Stomach smooth muscle (tissue), 2 donors: ENCODE measurements around the gene ABCG8.
"Not testable (repeated sequence)": the region's sequence is repeated elsewhere in the genome, so short reads cannot be mapped to it uniquely, and the experiment has no call there.

Experiments used
- H3K27ac ChIP-seq: one replicate; pipeline ENCODE4 v1.7.0; 2013; ENCODE audit warnings: mild to moderate bottlenecking, low read length, inconsistent platforms
- H3K27me3 ChIP-seq, 2 donors: one replicate each; pipeline ENCODE4 v1.7.0; 2013; ENCODE audit warnings: low read length in 2 of 2; ENCODE audit not compliant: insufficient read depth in 2 of 2, control insufficient read depth in 1 of 2
- H3K36me3 ChIP-seq, 2 donors: one replicate each; pipeline ENCODE4 v1.7.0; 2013; ENCODE audit warnings: low read length in 2 of 2; ENCODE audit not compliant: control insufficient read depth in 2 of 2, insufficient read depth in 2 of 2
- H3K4me1 ChIP-seq: one replicate; pipeline ENCODE4 v1.7.0; 2013; ENCODE audit warnings: low read length; ENCODE audit not compliant: control insufficient read depth, insufficient read depth
- H3K4me3 ChIP-seq, 2 donors: one replicate each; pipeline ENCODE4 v1.7.0; 2013; ENCODE audit warnings: low read length in 2 of 2
- H3K9ac ChIP-seq, 2 donors: one replicate each; pipeline ENCODE4 v1.7.0; 2013; ENCODE audit warnings: low read length in 2 of 2, mild to moderate bottlenecking in 1 of 2
- H3K9me3 ChIP-seq, 2 donors: one replicate each; pipeline ENCODE4 v1.7.0; 2013; ENCODE audit warnings: low read length in 2 of 2; ENCODE audit not compliant: control insufficient read depth in 2 of 2
- donor health status: healthy.
- donor health status: Pancreatic carcinoma.

The ABCG8 gene

DNA sequence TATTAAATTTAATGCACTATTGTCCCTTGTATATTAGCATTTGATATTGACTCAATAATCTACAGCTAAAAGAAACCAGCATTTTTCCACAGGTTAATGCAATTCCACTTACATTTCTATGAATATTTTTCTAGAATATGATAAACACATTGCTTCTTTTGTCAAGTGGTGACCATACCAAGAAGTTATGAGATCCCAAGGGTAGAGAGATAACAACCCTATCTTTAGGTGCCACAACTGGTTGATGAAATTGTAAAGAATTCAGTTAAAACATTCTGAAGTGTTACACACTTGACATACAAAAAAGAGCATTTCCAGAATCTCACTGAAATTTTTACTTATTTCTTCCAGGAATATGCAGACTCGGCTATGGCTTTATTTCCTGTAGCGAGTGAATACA, 56.0 kb downstream of the ABCG8 start:
- Histone ChIP-seq H3K9ac (no peak overlapping the region), H3K27ac (no peak overlapping the region), H3K4me1 (no peaks in the 10 kb centered on the region), H3K36me3 (peaks cover 28 to 60% of the 10 kb centered on the region in 2 donors), H3K4me3 (no peak overlapping the region), H3K27me3 (no peaks in the 10 kb centered on the region), H3K9me3 (no peaks in the 10 kb centered on the region)

DNA sequence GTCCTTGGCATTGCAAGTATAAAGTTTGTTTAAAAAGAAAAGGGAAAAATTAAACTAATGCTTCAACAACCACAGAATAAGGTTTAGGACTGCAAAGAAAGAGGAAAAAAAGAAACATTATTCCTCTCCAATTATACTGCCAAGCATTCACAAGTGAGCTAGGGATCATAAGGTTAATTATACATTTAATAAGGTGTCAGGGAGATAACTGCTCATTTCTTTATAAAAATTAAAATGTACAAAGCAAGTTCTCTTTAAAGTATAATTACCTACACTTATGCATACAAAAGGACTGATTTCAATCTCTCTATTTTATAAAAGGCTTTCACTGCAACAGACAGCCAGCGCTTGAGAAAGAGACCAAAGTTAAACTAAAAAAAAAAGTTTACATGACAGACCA, 58.1 kb downstream of the ABCG8 start:
- Histone ChIP-seq H3K27me3 (no peaks in the 10 kb centered on the region), H3K9me3 (no peaks in the 10 kb centered on the region), H3K36me3 (peaks cover 17 to 49% of the 10 kb centered on the region in 2 donors), H3K27ac (no peak overlapping the region), H3K9ac (no peak overlapping the region), H3K4me1 (no peaks in the 10 kb centered on the region), H3K4me3 (no peak overlapping the region)

DNA sequence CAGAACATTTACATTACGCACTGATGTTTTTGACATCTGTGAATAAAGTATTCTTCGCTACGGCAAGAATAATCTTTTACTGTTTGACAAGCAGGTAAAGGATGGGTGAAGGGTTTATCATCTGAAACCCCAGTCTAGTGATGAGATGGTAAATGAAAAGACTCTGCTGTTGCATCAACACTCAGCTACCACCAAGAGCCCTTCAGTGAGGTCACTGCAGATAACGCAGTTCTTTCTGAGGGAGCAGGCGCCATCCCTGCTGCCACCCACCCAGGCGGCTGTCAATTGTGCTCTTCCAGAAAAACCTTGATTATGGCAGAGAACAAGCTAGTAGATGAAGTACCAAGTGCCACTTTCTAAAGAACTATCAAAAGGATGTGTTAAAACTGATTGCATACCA, 58.7 kb downstream of the ABCG8 start:
- H3K27me3 ChIP-seq: no peaks in the 10 kb centered on the region
- H3K4me3 ChIP-seq: no peak overlapping the region
- H3K36me3 ChIP-seq: peaks cover 11 to 44% of the 10 kb centered on the region in 2 donors
- no peak overlapping the region for H3K9ac ChIP-seq
- no peaks in the 10 kb centered on the region for H3K9me3 ChIP-seq
- no peak overlapping the region for H3K27ac ChIP-seq
- H3K4me1 ChIP-seq: no peaks in the 10 kb centered on the region

DNA sequence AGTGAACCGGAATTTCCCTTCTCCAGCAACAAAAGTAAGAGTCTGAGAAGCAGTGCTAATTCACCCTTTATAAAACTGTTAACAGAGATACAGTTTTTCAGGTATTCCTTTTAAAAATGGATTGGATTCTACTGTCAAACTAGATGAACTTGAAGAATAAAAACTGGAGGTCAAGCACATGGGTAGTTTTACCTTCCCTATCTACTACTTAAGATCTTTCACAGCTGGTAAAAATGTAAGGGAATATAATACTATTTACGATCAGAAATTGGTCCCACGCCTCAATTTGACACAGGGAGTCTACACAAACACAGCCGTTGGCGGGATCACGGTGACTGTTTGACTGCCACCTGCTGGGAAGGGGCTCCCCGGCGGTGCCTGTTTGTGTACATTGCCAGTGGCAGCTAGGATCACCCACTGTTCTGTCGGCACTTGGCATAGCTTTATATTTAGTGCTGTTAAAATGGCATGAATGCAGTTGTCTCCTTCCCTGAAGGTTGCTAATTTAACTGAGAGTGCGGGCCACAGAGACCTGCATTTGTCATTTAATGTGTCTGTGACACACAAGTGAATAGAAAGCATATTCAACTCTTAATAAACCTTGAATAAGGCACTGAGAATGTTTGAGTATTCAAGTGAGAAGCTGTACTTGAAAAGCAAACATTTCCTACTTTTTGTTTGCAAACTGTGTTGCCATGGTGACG, 59.5 kb downstream of the ABCG8 start:
- Histone ChIP-seq H3K9me3 (no peaks in the 10 kb centered on the region), H3K36me3 (peaks cover 7 to 41% of the 10 kb centered on the region in 2 donors), H3K27ac (no peak overlapping the region), H3K9ac (no peak overlapping the region), H3K27me3 (no peaks in the 10 kb centered on the region), H3K4me1 (no peaks in the 10 kb centered on the region), H3K4me3 (no peak overlapping the region)

DNA sequence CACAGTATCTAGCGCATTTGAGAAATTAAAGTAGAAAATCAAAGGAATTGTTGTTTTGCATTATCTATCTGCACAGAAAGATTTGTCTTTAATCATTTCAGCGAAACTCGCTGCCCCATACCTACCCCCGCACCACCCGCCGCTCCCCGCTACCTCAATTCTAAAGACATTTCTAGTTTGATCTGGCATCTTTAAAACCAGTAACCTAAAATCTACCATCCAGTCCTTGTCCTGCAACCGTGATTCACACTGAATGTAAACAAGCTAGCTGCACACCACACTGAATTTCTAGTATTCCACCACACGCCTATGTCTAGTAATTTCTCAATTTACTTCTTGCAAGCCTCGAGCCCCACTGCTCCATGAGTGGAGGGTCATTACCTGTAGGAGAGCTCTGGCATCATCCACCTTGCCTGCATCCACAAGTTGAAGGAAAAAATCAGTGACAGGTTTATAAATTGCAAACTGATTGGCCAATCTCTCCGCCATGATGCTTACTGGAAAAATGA, 60.1 kb downstream of the ABCG8 start:
- Histone ChIP-seq H3K4me1 (no peaks in the 10 kb centered on the region), H3K9ac (no peak overlapping the region), H3K27me3 (no peaks in the 10 kb centered on the region), H3K36me3 (peaks cover 3 to 36% of the 10 kb centered on the region in 2 donors), H3K9me3 (no peaks in the 10 kb centered on the region), H3K27ac (no peak overlapping the region), H3K4me3 (no peak overlapping the region)

DNA sequence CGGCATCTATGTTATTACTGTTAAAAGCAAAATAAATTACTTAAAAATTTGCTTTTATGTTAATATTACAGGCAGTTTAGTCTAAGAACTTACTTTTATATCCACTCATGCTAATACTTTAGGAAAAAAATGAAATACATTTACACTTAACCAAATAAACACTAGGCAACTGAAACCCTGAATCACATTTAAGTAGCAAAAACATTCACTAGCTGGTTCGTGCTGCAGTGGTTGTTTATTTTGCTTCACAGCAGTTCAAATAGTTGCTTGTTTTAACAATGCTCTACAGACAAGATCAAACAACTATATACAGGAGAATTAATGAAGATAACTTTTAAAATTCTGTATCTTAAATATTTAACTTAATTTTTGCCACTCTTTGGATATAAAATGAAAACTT, 60.8 kb downstream of the ABCG8 start:
- Histone ChIP-seq H3K27me3 (no peaks in the 10 kb centered on the region), H3K36me3 (peaks cover 3 to 34% of the 10 kb centered on the region in 2 donors), H3K4me3 (no peak overlapping the region), H3K9me3 (no peaks in the 10 kb centered on the region), H3K4me1 (no peaks in the 10 kb centered on the region), H3K27ac (no peak overlapping the region), H3K9ac (no peak overlapping the region)

DNA sequence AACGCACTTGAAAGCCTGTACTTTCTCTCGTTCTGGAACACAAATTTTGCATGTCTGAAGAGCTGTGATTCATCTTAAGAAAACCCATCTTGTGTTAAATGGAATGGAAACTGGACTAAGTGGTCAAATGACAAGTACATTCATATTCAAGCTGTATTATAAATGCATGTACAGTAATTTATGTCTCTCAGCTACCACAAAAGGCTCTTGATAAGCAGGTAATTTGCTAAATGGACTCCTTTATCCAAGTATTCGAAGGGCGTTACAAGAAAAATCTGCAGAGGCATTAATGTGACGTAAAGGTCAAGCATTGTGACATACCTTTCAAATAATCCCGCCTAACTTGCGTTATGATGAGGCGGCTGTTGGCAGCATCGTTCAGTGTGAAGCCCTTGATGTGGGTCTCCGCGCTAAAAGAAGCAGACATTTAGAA, 66.6 kb downstream of the ABCG8 start:
- Histone ChIP-seq H3K27me3 (no peaks in the 10 kb centered on the region), H3K36me3 (peaks cover 10 to 20% of the 10 kb centered on the region in 2 donors), H3K27ac (no peak overlapping the region), H3K4me3 (no peak overlapping the region), H3K4me1 (no peaks in the 10 kb centered on the region), H3K9me3 (no peaks in the 10 kb centered on the region), H3K9ac (no peak overlapping the region)

DNA sequence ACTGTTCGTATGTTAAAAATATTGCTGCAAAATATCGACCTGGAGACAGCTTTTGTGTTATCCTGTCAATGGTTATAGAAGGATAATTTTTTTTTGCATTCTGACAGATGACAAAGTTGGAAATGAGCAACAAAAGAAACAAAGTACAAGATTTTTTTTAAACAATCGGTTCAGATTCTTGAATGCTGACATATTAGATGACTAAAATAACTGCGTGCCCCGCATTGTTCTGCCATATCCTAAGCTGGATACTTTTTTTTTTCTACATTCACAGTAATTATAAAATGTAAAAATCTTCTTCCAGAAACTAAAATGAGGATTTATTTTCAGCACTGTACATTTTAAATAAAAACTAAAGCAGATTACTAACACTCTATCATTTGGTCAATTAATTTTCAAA, 67.1 kb downstream of the ABCG8 start:
- H3K27ac ChIP-seq: no peak overlapping the region

DNA sequence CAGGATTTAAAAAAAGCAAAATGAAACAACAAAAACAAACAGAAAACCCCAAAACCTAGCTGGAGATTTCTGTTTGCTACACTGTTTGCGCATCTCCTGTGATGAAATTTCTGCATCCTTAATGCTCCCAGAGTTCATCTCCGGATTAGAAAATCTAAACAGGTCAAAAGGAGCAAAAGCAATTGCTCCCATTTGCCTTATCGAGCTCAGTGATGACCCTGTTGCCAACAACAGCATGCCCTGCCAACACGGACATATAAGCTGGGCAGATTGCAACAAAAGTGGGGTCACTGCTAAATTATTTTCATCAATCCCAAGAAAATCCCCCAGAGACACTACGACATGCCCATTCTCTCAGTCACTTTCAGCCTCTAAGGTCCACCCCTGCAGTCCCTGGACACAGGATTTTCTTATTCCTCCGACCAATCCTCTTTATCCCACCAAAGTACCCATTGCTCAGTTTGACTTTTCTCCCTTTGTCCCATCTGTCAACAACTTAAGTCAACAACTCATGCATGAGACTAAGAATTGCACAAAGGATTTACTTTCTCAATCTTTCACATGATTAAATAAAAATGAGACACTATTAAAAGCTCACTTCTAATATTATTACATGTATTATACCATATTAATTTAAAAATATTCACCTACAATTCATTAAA, 67.8 kb downstream of the ABCG8 start:
- Histone ChIP-seq H3K36me3 (peaks cover 10 to 16% of the 10 kb centered on the region in 2 donors), H3K27me3 (no peaks in the 10 kb centered on the region), H3K9me3 (no peaks in the 10 kb centered on the region), H3K9ac (no peak overlapping the region), H3K4me3 (no peak overlapping the region), H3K4me1 (no peaks in the 10 kb centered on the region), H3K27ac (no peak overlapping the region)

More for the DNA sequence above, 67.1 kb downstream of the ABCG8 start:
- H3K4me3 ChIP-seq: no peak overlapping the region
- H3K36me3 ChIP-seq: peaks cover 10 to 20% of the 10 kb centered on the region in 2 donors
- H3K27me3 ChIP-seq: no peaks in the 10 kb centered on the region
- no peak overlapping the region for H3K9ac ChIP-seq
- no peaks in the 10 kb centered on the region for H3K4me1 ChIP-seq
- H3K9me3 ChIP-seq: no peaks in the 10 kb centered on the region

DNA sequence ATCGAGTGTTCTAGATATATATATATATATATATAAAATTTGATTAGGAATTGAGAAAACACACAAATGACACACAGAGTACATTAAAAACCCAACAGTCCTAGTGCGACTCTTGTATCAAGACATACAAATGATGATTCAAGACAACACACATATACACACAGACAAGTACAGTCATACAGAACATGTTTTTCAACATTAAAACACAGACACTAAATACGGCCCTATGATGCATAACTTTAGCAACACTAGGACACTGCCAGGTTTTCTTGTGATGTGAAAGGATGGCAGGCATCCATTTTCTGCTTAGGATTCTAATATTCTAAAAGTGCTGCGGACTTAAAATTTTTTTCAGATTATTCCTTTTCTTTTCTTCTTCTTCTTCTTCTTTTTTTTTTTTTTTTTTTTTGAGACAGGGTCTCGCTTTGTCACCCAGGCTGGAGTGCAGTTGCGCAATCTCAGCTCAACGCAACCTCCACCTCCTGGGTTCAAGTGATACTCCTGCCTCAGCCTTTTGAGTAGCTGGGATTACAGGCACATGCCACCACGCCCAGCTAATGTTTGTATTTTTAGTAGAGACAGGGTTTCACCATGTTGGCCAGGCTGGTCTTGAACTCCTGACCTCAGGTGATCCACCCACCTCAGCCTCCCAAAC, 72.5 kb downstream of the ABCG8 start:
- not testable (repeated sequence) for H3K9ac ChIP-seq, H3K27ac ChIP-seq, H3K27me3 ChIP-seq, H3K9me3 ChIP-seq, H3K4me3 ChIP-seq, H3K4me1 ChIP-seq
- peaks cover 8 to 23% of the 10 kb centered on the region in 2 donors for H3K36me3 ChIP-seq
